ENCODE data around the gene TEX101.

TEX101 gene

DNA sequence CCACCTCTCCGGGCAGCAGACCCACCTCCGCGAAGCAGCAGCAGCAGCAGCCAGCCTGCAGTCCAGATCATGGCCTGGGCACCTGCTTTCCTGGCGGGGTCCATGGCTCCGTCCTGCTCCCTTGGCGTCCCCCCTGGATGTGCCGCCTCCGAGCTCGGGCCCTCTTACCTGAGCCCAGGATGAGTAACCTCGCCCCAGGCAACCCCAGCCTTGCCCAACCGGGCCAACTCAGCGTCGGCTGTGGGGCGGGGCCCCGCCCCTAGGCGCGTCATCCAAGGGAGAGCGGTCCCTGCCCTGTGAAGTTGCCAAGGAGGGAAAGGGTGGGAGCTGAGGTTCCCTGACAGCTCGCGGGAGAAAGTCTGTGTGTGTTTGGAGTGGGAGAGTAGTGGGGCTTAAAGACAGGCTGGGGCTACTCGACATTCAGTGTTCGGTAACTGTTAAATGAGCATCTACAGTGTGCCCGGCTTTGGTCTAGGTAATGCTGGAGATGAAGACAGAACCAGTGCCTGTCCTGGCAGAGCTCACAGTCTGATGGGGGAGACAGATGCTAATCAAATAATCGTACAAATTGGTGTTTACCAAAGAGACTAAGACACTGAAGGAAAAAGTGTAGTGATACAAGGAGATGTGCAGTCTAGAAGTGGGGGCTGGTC is 50.9 kb downstream of the TEX101 start, which contains the start of gene LYPD3:
Gene LYPD3, minus strand, starts transcription at position 141 of the 653 bp plus-strand sequence. Its CDS starts 37 bp downstream, at position 104.
- H3K4me3 ChIP-seq (ENCODE audit: low read depth, low read length), result no peak within 1 kb of the TSS
- ChIA-PET POLR2A (interaction anchor here (1.0 kb wide), 1 partner anchor 9 kb away, joined by 6 read pairs; no protein-coding TSS in a partner anchor), CTCF (interaction anchor here (0.6 to 12.2 kb wide), 6 partner anchors 11 to 89 kb away, joined by 3 to 180 read pairs (median 5); no protein-coding TSS in a partner anchor)
- peaks cover 13% of the 10 kb centered on the region; the same call in 1 of the 2 replicates for H3K4me1 ChIP-seq (ENCODE audit: control insufficient read depth, insufficient read depth, low read length)
- H3K27ac ChIP-seq (ENCODE audit: extremely low read depth, low read depth, low read length), result no peak within 1 kb of the TSS
- no peaks in the 10 kb centered on the region for H3K36me3 ChIP-seq (ENCODE audit: control insufficient read depth in 2 of 2, insufficient read depth in 1 of 2, low read length in 2 of 2)
- no peak for TF ChIP-seq ZNF391 (tag by site-specific recombination; IDR thresholded peaks at IDR 0.05; ENCODE audit: borderline replicate concordance, low read depth)
- no peak for TF ChIP-seq ZNF48 (tag by site-specific recombination; IDR thresholded peaks at IDR 0.05)
- TF ChIP-seq ZNF664 (tag by site-specific recombination; IDR thresholded peaks at IDR 0.05), result peak; percentile 99
- TF ChIP-seq, protein P1, sequence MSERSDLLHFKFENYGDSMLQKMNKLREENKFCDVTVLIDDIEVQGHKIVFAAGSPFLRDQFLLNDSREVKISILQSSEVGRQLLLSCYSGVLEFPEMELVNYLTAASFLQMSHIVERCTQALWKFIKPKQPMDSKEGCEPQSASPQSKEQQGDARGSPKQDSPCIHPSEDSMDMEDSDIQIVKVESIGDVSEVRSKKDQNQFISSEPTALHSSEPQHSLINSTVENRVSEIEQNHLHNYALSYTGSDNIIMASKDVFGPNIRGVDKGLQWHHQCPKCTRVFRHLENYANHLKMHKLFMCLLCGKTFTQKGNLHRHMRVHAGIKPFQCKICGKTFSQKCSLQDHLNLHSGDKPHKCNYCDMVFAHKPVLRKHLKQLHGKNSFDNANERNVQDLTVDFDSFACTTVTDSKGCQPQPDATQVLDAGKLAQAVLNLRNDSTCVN (tag by site-specific recombination; optimal IDR thresholded peaks at IDR 0.05), result no peak
- TF ChIP-seq YY2 (tag by site-specific recombination; IDR thresholded peaks at IDR 0.05), result no peak
- TF ChIP-seq OVOL3 (tag by site-specific recombination; IDR thresholded peaks at IDR 0.05), result no peak
- no peak for TF ChIP-seq BCL11B (tag by site-specific recombination; IDR thresholded peaks at IDR 0.05; ENCODE audit: low read depth)
- peak; percentile 81 for TF ChIP-seq KLF1 (tag by site-specific recombination; IDR thresholded peaks at IDR 0.05)
- TF ChIP-seq ZNF658 (tag by site-specific recombination; IDR thresholded peaks at IDR 0.05), result 0 out of 2 replicates have a peak, but pooled peaks have one; percentile 3
- no peak for TF ChIP-seq OSR2 (tag by site-specific recombination; IDR thresholded peaks at IDR 0.05)
- TF ChIP-seq ZNF558 (tag by site-specific recombination; IDR thresholded peaks at IDR 0.05), result no peak
- no peak for TF ChIP-seq REPIN1 (tag by site-specific recombination; IDR thresholded peaks at IDR 0.05; ENCODE audit: low read depth)
- TF ChIP-seq ZNF560 (tag by site-specific recombination; IDR thresholded peaks at IDR 0.05; ENCODE audit: borderline replicate concordance), result no peak
- no peak for TF ChIP-seq ZNF585B (tag by site-specific recombination; IDR thresholded peaks at IDR 0.05)
- no peak for TF ChIP-seq GLIS1 (tag by site-specific recombination; IDR thresholded peaks at IDR 0.05)
- TF ChIP-seq ZNF571 (tag by site-specific recombination; IDR thresholded peaks at IDR 0.05), result no peak
- TF ChIP-seq ZNF140 (tag by site-specific recombination; IDR thresholded peaks at IDR 0.05), result no peak
- no peak for TF ChIP-seq ZNF292 (tag by site-specific recombination; IDR thresholded peaks at IDR 0.05; ENCODE audit: borderline replicate concordance, low read depth)
- no peak for TF ChIP-seq ZNF555 (tag by site-specific recombination; conservative IDR thresholded peaks at IDR 0.05)
- TF ChIP-seq KLF8 (tag by site-specific recombination; IDR thresholded peaks at IDR 0.05), result 0 out of 2 replicates have a peak, but pooled peaks have one; percentile 56
- no peak for TF ChIP-seq ZNF202 (tag by site-specific recombination; IDR thresholded peaks at IDR 0.05; ENCODE audit: borderline replicate concordance)
- TF ChIP-seq ZBTB7A (tag by site-specific recombination; IDR thresholded peaks at IDR 0.05; ENCODE audit: low read depth), result no peak
- TF ChIP-seq KLF7 (tag by site-specific recombination; IDR thresholded peaks at IDR 0.05; ENCODE audit: borderline replicate concordance), result no peak
- H3K9me3 ChIP-seq (ENCODE audit: control insufficient read depth, insufficient read depth, low read depth, low read length), result no peaks in the 10 kb centered on the region

- H3K4me3 ChIP-seq (ENCODE audit: low read depth, low read length), result no peak overlapping the region
- CTCF ChIA-PET, result interaction anchor here (0.5 to 12.2 kb wide), 5 partner anchors 20 to 154 kb away, joined by 3 to 180 read pairs (median 4); no protein-coding TSS in a partner anchor
- POLR2A ChIA-PET, result interaction anchor here (1.0 kb wide), 1 partner anchor 8 kb away, joined by 6 read pairs; no protein-coding TSS in a partner anchor
- no peak overlapping the region for H3K27ac ChIP-seq (ENCODE audit: extremely low read depth, low read depth, low read length)
- no peaks in the 10 kb centered on the region for H3K9me3 ChIP-seq (ENCODE audit: control insufficient read depth, insufficient read depth, low read depth, low read length)
- H3K36me3 ChIP-seq (ENCODE audit: control insufficient read depth in 2 of 2, insufficient read depth in 1 of 2, low read length in 2 of 2), result no peaks in the 10 kb centered on the region
- H3K4me1 ChIP-seq (ENCODE audit: control insufficient read depth, insufficient read depth, low read length), result peaks cover 13% of the 10 kb centered on the region; the same call in 1 of the 2 replicates
- no peak for TF ChIP-seq ZNF621 (tag by site-specific recombination; IDR thresholded peaks at IDR 0.05)
- TF ChIP-seq, protein P2, sequence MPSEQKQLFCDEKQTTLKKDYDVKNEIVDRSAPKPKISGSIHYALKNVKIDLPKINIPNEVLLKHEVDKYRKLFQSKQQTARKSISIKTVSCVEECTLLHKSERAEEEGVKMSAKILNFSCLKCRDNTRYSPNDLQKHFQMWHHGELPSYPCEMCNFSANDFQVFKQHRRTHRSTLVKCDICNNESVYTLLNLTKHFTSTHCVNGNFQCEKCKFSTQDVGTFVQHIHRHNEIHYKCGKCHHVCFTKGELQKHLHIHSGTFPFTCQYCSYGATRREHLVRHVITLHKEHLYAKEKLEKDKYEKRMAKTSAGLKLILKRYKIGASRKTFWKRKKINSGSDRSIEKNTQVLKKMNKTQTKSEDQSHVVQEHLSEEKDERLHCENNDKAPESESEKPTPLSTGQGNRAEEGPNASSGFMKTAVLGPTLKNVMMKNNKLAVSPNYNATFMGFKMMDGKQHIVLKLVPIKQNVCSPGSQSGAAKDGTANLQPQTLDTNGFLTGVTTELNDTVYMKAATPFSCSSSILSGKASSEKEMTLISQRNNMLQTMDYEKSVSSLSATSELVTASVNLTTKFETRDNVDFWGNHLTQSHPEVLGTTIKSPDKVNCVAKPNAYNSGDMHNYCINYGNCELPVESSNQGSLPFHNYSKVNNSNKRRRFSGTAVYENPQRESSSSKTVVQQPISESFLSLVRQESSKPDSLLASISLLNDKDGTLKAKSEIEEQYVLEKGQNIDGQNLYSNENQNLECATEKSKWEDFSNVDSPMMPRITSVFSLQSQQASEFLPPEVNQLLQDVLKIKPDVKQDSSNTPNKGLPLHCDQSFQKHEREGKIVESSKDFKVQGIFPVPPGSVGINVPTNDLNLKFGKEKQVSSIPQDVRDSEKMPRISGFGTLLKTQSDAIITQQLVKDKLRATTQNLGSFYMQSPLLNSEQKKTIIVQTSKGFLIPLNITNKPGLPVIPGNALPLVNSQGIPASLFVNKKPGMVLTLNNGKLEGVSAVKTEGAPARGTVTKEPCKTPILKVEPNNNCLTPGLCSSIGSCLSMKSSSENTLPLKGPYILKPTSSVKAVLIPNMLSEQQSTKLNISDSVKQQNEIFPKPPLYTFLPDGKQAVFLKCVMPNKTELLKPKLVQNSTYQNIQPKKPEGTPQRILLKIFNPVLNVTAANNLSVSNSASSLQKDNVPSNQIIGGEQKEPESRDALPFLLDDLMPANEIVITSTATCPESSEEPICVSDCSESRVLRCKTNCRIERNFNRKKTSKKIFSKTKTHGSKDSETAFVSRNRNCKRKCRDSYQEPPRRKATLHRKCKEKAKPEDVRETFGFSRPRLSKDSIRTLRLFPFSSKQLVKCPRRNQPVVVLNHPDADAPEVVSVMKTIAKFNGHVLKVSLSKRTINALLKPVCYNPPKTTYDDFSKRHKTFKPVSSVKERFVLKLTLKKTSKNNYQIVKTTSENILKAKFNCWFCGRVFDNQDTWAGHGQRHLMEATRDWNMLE (tag by site-specific recombination; conservative IDR thresholded peaks at IDR 0.05; ENCODE audit: low read depth), result no peak
- TF ChIP-seq ZBTB49 (tag by site-specific recombination; IDR thresholded peaks at IDR 0.05; ENCODE audit: low read depth), result no peak
Measured at GRCh38 chr19:43466793-43467192, 52.1 kb downstream of the TEX101 start.

Measured in HEK293 (cell line).